ENCODE measurements around the gene C9orf85. TPM values are rescaled to one million over a fixed set of nuclear protein-coding genes. Genes with fewer than 3 reads are reported as not detected.

C9orf85 gene
- total and polyA plus RNA-seq, 7 donors, result 8.8 to 40.0 (median 13.3) TPM

DNA sequence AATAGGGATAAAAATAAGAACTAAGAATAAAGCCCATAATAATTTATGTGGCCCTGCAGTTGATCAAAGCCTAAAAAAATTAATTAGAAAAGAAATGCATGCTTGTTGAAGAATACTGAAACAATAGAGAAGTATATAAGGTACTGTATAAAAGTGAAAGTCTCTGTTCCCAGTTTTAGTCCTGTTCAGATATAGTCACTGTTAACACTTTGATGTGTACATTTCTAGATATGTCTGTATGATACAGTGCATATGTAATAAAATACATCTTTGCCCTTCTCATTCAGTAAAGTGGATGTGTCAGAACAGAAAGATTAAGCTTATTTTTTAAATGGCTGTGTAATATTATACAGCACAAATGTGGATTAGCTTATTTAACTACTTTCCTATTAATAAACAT, 4.1 kb downstream of the C9orf85 start:
- H3K27me3 ChIP-seq, result no peaks in the 10 kb centered on the region
- H3K9me3 ChIP-seq, result no peaks in the 10 kb centered on the region
- TF ChIP-seq POLR2AphosphoS5 (IDR thresholded peaks at IDR 0.05), result no peak
- intact Hi-C loops (cut with DNase I), result loop anchor here (10.0 kb wide), 1 partner anchor 1159 kb away; no protein-coding TSS in a partner anchor
- no peak for DNase-seq
- no peaks in the 10 kb centered on the region for H3K36me3 ChIP-seq
- no peak overlapping the region for H3K27ac ChIP-seq
- H3K4me3 ChIP-seq, result no peak overlapping the region
- peaks cover 0 to 16% (median 15%) of the 10 kb centered on the region in 4 donors for H3K4me1 ChIP-seq

DNA sequence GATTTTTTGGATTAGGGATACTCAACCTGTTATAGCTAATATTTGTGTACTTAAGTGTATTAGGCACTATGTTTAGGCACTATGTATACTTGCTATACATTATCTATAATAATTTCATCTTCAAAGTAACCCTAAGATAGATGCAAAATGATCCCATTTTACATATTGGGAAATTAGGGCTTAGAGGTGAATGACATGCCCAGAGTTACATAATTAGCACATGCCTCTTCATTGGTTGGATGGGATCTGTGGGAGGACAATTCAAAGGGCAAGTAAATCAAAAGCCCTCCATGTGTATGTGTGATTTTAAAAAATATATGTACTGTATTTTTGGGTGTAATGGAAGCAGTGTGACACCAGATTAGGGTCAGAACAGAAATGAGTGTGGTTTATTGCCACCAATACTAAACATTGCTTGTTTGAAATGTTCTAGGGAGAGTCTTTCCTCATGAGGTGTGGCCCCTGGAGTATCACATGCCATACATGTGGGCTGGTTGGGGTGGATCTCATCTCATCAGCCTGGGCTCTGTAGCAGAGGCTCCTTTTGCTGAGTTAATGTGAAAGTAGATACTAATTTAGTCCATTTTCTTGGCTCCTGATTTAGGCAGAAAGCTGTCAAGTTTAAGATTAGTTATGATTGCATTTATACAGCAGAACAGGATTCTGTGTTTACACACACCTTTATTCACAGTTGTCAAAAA, 5.5 kb downstream of the C9orf85 start:
- Histone ChIP-seq H3K36me3 (no peaks in the 10 kb centered on the region), H3K9me3 (no peaks in the 10 kb centered on the region), H3K4me1 (peaks cover 0 to 14% (median 13%) of the 10 kb centered on the region in 4 donors), H3K27me3 (no peaks in the 10 kb centered on the region), H3K4me3 (no peak overlapping the region), H3K27ac (no peak overlapping the region)
- intact Hi-C loops (cut with DNase I), result loop anchor here (10.0 kb wide), 1 partner anchor 1158 kb away; no protein-coding TSS in a partner anchor
- no peak for DNase-seq
- TF ChIP-seq POLR2AphosphoS5 (IDR thresholded peaks at IDR 0.05) (no peak), POLR2A (IDR thresholded peaks at IDR 0.05) (no peak), EP300 (IDR thresholded peaks at IDR 0.05) (no peak)
- TF ChIP-seq, protein P1, sequence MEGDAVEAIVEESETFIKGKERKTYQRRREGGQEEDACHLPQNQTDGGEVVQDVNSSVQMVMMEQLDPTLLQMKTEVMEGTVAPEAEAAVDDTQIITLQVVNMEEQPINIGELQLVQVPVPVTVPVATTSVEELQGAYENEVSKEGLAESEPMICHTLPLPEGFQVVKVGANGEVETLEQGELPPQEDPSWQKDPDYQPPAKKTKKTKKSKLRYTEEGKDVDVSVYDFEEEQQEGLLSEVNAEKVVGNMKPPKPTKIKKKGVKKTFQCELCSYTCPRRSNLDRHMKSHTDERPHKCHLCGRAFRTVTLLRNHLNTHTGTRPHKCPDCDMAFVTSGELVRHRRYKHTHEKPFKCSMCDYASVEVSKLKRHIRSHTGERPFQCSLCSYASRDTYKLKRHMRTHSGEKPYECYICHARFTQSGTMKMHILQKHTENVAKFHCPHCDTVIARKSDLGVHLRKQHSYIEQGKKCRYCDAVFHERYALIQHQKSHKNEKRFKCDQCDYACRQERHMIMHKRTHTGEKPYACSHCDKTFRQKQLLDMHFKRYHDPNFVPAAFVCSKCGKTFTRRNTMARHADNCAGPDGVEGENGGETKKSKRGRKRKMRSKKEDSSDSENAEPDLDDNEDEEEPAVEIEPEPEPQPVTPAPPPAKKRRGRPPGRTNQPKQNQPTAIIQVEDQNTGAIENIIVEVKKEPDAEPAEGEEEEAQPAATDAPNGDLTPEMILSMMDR (IDR thresholded peaks at IDR 0.05), result no peak

DNA sequence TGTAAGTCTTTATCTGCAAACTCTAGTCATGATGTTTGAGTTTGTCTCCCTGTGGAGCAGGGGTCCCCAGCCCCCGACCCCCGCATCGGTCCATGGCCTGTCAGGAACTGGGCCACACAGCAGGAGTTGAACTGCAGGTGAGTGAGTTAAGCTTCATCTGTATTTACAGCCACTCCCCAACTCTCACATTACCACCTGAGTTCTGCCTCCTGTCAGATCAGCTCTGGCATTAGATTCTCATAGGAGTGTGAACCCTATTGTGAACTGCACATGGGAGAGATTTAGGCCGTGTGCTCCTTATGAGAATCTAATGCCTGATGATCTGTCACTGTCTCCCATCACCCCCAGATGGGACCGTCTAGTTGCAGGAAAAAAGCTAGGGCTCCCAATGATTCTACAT, 7.0 kb downstream of the C9orf85 start:
- no peaks in the 10 kb centered on the region for H3K27me3 ChIP-seq
- no peak overlapping the region for H3K4me3 ChIP-seq
- H3K9me3 ChIP-seq, result no peaks in the 10 kb centered on the region
- intact Hi-C loops (cut with DNase I), result loop anchor here (10.0 kb wide), 1 partner anchor 1156 kb away; no protein-coding TSS in a partner anchor
- WGBS, 2 donors, result 95 to 96% methylated on average over 5 of the region's 5 CpGs
- no peaks in the 10 kb centered on the region for H3K36me3 ChIP-seq
- TF ChIP-seq POLR2AphosphoS5 (IDR thresholded peaks at IDR 0.05), result no peak
- TF ChIP-seq POLR2A (IDR thresholded peaks at IDR 0.05), result no peak
- TF ChIP-seq, protein P1 (IDR thresholded peaks at IDR 0.05), result no peak
- no peak for TF ChIP-seq EP300 (IDR thresholded peaks at IDR 0.05)
- no peak overlapping the region for H3K27ac ChIP-seq
- DNase-seq, result no peak
- H3K4me1 ChIP-seq, result peaks cover 0 to under 1% (median 0%) of the 10 kb centered on the region in 4 donors

DNA sequence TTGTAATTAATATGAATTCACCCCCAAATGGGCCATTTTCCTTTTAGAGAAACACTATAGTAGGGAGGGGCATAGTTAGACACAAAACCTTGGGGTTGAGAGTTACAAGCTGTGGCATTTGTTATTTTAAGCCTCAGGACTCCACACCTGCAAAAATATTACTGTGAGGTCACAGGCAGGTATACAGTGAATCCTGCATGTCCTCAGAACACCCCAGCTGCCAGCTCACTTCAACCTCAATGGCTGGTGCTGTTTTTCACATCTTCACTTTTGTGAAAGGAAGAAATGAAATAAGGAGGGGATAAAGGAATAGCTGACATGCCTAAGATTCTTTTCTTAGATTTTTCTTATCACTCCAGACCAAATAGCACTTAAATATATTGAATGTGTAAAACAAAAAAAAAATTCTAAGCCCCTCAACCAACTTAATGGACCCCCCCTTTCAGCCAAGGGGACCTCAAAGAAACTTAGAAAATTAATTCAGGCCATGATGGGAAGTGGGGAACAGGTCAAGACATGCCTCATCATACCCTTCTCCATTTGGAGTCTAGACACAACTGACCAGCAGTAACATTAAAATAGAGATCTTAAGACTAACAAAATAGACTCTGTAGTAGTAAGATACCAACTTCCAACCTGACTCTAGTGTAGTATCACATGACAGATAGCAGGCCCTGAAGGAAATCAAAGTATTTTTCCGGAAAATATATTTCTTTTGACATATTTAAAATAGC, 9.2 kb downstream of the C9orf85 start:
- 83 to 92% methylated on average over 1 of the region's 1 CpG for WGBS, 2 donors
- Histone ChIP-seq H3K36me3 (no peaks in the 10 kb centered on the region), H3K9me3 (no peaks in the 10 kb centered on the region), H3K4me1 (no peaks in the 10 kb centered on the region), H3K4me3 (no peak overlapping the region), H3K27ac (no peak overlapping the region), H3K27me3 (no peaks in the 10 kb centered on the region)
- TF ChIP-seq POLR2AphosphoS5 (IDR thresholded peaks at IDR 0.05) (no peak), EP300 (IDR thresholded peaks at IDR 0.05) (no peak), POLR2A (IDR thresholded peaks at IDR 0.05) (no peak)
- TF ChIP-seq, protein P1 (IDR thresholded peaks at IDR 0.05), result no peak
- no peak for DNase-seq
- intact Hi-C loops (cut with DNase I), result no loop called here

DNA sequence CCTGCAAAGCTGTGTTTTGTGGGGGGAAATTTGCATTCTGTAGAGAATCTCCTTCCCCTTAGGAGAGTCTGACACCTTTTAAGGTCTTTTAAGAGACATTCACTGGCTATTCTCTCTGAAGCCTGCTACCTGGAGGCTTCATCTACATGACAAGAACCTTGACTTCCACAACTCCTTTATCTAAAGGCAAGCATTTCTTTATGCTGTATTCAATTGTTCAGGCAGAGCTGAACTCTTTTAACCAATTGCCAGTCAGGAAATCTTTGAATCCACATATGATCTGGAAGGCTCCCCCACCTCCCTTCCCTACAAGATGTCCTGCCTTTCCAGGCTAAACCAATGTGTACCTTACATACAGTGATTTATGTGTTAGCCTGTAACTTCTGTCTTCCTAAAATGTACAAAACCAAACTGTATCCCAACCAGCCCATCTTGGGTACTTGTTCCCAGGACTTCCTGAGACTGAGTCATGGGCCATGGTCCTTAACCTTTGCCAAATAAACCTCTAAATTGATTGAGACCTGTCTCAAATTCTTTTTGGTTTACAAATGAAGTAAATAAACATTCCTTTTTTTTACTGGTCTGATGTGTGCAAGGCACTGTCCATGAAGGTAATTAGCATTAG, 9.9 kb downstream of the C9orf85 start:
- H3K36me3 ChIP-seq, result no peaks in the 10 kb centered on the region
- H3K9me3 ChIP-seq, result no peaks in the 10 kb centered on the region
- intact Hi-C loops (cut with DNase I), result no loop called here
- no peak for DNase-seq
- no peak overlapping the region for H3K4me3 ChIP-seq
- no peak overlapping the region for H3K27ac ChIP-seq
- no peak for TF ChIP-seq POLR2AphosphoS5 (IDR thresholded peaks at IDR 0.05)
- TF ChIP-seq POLR2A (IDR thresholded peaks at IDR 0.05), result no peak
- TF ChIP-seq EP300 (IDR thresholded peaks at IDR 0.05), result no peak
- TF ChIP-seq, protein P1 (IDR thresholded peaks at IDR 0.05), result no peak
- H3K4me1 ChIP-seq, result no peaks in the 10 kb centered on the region
- no peaks in the 10 kb centered on the region for H3K27me3 ChIP-seq
